Measurements from ENCODE around the gene AK2.

AK2 gene

DNA sequence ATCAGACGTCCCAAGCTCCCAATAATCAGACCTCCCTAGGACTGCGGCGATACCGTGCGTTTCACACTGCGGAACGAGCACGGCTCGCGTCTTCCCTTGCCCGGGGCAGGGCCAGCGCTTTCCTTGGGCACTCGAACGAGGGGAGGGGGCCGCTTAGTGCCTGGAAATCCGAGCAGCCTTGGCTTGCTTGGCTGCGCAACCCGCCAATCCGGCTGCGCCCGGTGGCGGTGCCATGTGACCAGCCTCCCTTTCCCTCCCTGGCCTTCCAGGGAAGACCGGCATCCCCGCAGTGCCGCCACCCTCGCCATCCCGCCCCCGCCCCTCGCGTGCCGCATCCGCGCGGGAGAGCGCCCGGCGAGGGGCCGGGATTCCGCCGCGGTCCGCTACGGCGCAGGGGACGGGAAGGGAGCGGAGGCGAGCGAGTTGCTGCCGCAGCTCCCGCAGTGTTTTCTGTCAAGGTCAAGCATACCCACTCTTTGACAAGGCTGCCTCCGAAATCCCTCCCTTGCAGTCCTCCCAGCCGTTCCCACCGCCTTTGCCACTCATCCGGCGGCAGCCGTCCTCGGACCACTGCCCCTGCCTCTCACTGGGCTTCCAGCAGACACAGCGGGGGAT is 63.8 kb downstream of the AK2 start:
- DNase-seq (ENCODE audit: low spot score), result peak; percentile 74

DNA sequence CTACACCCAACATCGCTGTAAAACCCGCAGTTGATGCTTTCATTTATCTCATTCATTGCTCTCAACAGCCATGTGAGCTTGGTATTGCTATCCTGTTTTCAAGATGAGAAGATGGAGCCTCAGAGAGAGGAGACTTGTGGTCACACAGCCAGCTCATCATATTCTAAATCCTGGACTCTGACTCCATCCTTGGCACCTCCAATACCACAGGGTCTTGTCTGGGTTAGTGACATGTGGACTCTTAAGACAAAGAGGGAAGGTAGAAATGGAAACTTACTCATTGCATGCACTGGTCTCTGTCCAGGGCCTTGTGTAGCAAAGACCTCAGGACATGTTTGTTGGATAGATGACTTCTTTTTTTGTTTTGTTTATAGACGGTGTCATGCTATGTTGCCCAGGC is 65.1 kb downstream of the AK2 start:
- DNase-seq (ENCODE audit: low spot score), result no peak

DNA sequence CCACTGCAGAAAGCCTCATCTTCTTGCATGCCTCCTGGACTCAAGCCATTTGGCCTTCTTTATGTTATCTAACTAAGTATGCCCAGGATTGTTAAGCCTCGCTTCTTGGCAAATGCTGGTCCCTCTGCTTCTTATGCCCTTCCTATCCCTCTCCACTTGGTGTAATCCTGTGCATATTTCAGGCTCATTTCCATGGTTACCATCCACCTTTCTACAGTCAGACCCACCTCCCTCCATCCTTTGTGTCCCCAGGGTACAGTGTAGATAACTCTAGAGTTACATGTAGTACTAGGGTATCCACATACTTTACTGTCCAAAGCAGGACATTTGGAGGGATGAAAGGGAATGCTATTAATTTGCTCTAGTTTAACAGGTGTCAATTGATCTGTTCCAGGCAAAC is 65.5 kb downstream of the AK2 start:
- DNase-seq (ENCODE audit: low spot score), result no peak

DNA sequence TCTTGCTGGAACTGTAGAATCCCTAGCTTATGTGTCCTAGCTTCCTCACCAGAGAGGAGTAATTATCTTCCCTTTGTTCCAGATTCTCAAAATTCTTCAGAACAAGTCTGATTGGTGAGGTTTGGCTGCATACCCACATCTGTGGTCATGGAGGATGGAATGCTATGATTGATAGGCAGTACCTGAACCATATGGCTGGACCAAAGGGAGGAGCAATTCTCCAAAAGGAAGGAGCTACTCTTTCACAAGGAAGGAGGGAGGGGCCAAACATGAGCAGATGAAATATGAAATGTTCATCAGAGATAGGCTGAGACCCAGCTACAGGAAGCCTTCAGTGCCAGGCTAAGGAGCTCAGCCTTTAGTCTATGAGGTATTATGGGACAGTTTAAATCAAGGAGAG is 67.1 kb downstream of the AK2 start:
- no peak for DNase-seq (ENCODE audit: low spot score)

DNA sequence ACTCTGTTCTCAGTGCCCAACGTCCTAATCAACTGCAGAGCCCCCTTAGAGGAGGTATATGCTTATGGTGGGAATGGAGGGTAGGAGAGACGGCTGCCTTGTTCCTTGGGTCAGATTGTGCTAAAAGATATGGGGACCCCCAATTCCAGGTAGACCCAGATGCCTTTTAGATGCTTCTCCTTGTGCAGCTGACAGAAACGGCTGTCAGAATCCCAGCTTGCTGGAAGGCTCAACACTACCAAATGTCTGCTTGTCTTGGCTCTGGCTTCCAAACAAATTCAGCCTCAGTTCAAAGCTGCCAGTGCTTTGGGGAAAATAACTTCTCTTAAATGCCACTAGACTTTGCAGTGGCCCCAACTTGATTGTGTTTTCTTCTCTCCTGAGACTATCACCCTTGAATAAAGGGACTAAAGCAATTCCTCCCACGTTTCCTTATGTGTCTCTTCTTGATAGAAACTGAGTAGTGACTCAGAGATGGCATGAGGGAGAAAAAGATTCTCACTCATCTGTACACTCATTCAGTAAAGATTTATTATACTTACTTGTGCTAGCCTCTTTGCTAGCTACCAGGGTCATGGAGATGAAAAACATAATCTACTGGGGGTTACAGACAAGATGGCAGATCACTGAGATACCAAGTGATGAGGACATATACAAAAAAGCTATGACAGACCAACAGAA is 68.7 kb downstream of the AK2 start:
- DNase-seq (ENCODE audit: low spot score), result no peak

DNA sequence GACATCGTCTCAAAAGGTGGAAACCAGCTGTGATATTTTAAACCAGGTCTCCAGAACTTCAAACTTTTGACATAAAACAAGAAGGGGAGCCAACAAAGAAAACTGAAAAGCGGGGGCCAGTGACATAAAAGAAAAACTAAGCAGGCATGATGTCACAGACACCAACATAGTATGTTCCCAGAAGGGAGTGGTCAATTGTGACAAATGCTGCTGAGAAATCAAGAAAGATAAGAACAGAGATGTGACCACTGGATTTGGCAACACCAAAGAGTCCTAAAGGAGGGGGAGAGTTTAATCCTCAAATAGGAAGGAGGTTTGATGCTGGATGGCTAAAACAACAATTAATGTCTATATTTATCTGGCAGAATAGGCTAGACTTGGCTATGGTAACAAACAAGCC is 69.8 kb downstream of the AK2 start:
- DNase-seq (ENCODE audit: low spot score), result no peak

DNA sequence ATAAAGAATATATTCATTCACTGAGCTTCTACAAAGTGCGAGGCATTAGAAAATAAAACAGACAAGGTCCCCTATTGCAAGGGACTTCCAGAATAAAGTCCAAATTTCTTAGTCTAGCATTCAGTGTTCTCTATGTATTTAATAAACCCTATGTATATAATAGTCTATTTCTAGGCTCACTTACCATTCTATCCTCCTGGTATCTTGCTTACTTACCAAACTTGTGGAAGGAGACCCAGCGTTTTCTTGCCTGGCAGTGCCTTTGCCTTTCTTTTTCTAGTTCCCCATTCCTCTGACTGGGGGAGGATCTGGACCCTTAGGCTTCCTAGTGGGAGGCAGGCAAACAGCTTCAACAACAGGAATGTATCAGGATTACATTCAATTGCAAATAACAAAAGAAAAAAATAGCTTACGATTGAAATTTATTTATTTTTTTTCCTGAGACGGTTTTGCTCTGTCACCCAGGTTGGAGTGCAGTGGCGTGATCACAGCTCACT is 71.4 kb downstream of the AK2 start:
- DNase-seq (ENCODE audit: low spot score), result no peak

DNA sequence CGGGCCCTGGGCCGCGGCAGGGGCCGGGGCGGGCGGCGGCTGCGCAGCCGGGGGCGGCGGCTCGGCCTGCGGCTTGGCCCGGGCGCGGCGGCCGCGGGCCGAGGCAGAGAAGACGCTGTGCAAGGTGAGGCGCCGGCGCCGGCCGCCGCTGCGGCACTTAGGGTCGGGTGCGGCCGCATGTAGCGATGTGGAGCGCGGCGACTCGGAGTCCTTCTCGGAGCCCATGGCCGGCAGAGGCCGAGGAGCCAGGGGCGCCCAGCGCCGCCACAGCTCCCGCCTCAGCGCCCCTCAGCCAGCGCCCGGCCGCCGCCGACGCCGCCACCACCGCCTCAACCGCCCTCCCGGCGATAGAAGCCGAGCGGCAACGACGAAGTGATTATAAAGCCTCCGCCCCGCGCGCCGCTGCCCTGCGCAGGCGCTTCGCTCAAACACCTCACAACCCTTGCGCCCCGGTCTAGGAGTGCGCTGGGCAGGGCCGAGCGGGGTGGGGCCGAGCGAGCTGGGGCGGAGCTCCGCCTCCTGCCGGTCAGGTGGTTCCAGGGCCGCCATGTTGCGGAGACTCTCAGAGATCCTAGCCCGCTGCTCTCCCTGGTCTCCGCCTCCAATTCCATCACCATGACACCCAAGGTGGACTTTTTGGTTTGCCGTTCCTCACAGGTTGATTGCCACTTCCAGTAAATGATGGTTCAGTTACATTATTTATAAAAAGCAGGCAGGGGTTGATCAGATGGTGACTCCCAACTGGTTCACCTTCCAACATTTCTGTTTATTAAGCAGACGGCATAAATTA is 72.0 kb downstream of the AK2 start, which contains the start of gene RNF19B:
Gene RNF19B, minus strand, starts transcription at position 349 of the 790 bp plus-strand sequence. Its CDS starts 124 bp downstream, at position 225.
- peak; percentile 95 for DNase-seq (ENCODE audit: low spot score)

DNA sequence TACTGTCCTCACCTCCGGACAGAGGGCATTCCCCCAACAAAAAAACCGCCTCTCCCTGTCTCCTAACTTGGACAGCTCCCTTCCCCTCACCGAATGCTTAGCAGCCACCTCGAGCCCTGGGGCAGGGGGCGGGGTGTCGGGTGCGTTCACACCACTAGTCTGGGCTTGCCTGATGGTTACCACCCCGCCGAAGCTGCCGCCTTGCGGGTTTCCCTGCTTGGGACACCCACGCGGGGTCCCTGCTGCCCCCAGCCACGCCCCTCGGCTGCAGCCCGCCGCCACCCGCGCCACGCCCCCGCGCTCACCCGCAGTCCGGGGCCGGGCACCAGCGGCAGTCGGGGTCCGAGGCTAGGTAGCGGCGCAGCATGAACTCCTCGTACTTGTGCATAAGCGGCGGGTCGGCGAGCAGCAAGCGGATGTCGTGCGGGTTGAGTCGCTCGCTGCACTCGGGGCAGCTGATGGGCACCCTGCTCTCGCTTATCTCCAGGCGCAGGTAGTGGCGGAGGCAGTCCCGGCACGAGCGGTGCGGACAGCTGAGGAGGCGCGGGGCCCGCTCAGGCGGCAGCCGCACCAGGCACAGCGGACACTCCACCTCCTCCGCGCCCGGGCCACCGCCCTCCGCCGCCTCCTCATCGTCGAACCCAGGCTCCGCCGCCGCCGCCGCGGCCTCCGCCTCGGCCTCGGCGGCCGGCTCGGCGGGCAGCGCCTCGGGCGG is 72.8 kb downstream of the AK2 start:
- DNase-seq (ENCODE audit: low spot score), result peak; percentile 75

DNA sequence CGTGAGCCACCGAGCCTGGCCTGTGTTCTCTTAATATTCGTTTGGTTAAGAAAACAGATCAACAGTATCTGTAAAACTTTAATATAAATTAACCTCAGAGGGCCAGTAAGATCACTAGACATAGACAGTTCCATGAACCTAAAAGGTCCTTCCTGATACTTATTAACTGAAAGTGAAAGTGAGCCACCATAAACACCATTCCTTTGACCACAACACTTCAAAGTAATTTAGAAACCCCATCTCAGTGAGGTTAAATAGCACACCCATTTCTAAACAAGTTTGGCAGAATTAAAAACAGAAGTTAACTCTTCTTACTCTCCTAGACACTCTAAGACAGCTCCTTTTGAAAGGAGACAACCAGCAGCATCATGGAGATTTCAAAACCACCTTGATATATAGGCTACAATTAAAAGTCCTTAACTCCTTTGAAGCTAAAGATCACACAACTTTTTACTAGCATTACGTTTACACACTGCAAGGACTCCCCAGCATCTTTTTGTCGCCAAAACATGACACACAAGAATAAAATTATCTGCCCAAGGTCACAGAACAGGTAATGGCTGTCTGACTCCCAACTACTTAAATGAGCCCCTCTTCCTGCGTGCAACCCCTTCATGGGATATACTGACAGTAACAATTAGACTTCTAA is 74.3 kb downstream of the AK2 start:
- no peak for DNase-seq (ENCODE audit: low spot score)

DNA sequence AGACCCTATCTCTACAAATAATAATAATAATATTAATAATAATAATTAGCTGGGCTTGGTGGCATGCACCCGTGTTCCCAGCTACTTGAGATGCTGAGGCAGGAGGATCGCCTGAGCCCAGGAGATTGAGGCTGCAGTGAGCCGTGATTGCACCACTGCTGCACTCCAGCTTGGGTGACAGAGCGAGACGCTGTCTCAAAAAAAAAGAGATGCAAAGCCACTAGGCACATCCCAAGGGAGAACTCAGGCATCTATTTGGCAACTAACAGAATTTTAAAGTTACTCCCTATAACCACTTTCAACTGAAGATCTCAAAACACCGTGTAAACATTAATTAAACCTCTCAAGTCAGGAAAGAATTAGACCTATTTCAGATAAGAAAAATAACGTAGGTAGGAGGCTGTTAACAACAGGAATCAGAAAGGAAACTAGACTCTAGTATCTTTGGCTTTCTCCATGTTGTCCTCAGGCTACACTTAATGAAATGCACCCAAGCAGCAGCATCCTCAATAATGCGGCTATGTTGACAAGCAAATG is 75.8 kb downstream of the AK2 start:
- no peak for DNase-seq (ENCODE audit: low spot score)

DNA sequence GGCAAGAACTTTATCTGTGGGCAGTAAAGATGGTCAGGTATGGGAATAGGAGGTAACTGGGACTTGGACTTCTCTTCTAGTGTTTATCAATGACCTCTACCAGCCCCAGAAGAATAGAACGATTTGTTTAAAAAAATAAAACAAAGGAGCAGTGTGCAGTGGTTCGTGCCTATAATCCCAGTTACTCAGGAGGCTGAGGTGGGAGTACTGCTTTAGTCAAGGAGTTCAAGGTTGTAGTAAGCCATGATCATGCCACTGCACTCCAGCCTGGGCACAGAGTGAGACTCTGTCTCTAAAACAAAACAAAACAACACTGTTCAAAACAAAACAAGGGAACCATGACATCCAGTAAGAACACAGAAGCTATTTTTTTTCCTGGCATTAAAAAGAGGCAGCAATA is 76.3 kb downstream of the AK2 start:
- DNase-seq (ENCODE audit: low spot score), result no peak

DNA sequence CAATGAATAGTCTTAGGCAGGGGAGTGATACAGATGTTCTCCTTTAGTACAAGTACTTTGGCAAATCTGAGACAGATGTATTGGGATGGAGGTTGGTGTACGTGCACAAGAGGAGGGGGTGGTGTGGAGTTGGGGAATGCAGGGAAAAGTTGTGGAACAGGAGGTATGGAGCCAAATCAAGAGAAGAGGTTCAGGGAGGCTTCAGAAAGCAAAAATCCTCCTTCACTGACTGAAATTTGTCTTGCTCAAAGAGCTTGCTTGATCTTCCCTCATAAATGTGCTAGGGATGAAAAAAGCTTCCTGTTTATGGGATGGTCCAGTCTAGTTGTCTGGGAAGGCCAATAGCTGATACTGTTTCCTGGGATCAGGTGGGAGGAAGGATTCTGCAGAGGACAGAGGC is 77.9 kb downstream of the AK2 start:
- DNase-seq (ENCODE audit: low spot score), result no peak
